Cardiac fibroblast (primary cell): ENCODE results near the gene AKAP6.

Experiments
- DNase-seq, 2 donors: peaks; one replicate each; pipeline versions ENCODE4 v3.0.0 to v3.0.0-alpha.2; 2010; ENCODE audit warnings: low read depth in 2 of 2
- H3K4me3 ChIP-seq, 2 donors: replicated peaks in 1 of 2; 1 replicate in 1 of 2; 2 replicates in 1 of 2; pipeline ENCODE4 v1.5.1; 2011; ENCODE audit warnings: low read depth in 2 of 2, low read length in 2 of 2, mild to moderate bottlenecking in 2 of 2, moderate library complexity in 1 of 2
- CTCF ChIP-seq: IDR thresholded peaks from one replicate; pipeline ENCODE4 v1.5.1; 2011; ENCODE audit warnings: low read depth, mild to moderate bottlenecking, low read length, inconsistent platforms

AKAP6 gene

GRCh38 chr14:32584079-32584478 is 255.0 kb downstream of the AKAP6 start:
- no peak overlapping the region for H3K4me3 ChIP-seq
- TF ChIP-seq CTCF, result no peak
- no peak for DNase-seq

- no peak for TF ChIP-seq CTCF
- no peak for DNase-seq
- no peak overlapping the region for H3K4me3 ChIP-seq
Measured at GRCh38 chr14:32587461-32587860, 258.4 kb downstream of the AKAP6 start.

- no peak overlapping the region for H3K4me3 ChIP-seq
- TF ChIP-seq CTCF, result peak; percentile 82
- peak; percentile 74 to 83 for DNase-seq
Measured at GRCh38 chr14:32588448-32589320, 259.6 kb downstream of the AKAP6 start.

GRCh38 chr14:32590157-32590556 is 261.1 kb downstream of the AKAP6 start:
- no peak for DNase-seq

GRCh38 chr14:32593290-32593942 is 264.3 kb downstream of the AKAP6 start:
- TF ChIP-seq CTCF, result no peak
- DNase-seq, result peak; percentile 59 to 79
- no peak overlapping the region for H3K4me3 ChIP-seq

More at GRCh38 chr14:32590157-32590556, 261.1 kb downstream of the AKAP6 start:
- no peak for TF ChIP-seq CTCF
- H3K4me3 ChIP-seq, result no peak overlapping the region

GRCh38 chr14:32594766-32595165 is 265.7 kb downstream of the AKAP6 start:
- no peak overlapping the region for H3K4me3 ChIP-seq
- peak; percentile 61 to 75 for DNase-seq
- no peak for TF ChIP-seq CTCF
